Measurements from ENCODE around the gene CCDC154.

GRCh38 chr16:1444730-1445517 lies 568 bp upstream of the CCDC154 start:
- TF ChIP-seq ZFP1 (CRISPR knock-in tag; IDR thresholded peaks at IDR 0.05) = no peak
- no peak for TF ChIP-seq ZBTB43 (CRISPR knock-in tag; IDR thresholded peaks at IDR 0.05)
- no peak for TF ChIP-seq NRF1 (conservative IDR thresholded peaks at IDR 0.05 in 1 of 2, IDR thresholded peaks at IDR 0.05 in 1 of 2)
- TF ChIP-seq CTCF (IDR thresholded peaks at IDR 0.05 in 2 of 3, conservative IDR thresholded peaks at IDR 0.05 in 1 of 3; ENCODE audit: insufficient read depth in 2 of 3, low read depth in 1 of 3, low read length in 3 of 3) = no peak
- no peak for TF ChIP-seq ZNF785 (CRISPR knock-in tag; IDR thresholded peaks at IDR 0.05)
- no peak for TF ChIP-seq EZH2 (IDR thresholded peaks at IDR 0.05; ENCODE audit: borderline replicate concordance, low read depth, low read length)
- no peak for TF ChIP-seq ESRRA (IDR thresholded peaks at IDR 0.05; ENCODE audit: borderline replicate concordance, low read depth)
- TF ChIP-seq CEBPZ (IDR thresholded peaks at IDR 0.05; ENCODE audit: borderline replicate concordance, low read depth, low read length) = no peak
- no peak for TF ChIP-seq ETV1 (tag; conservative IDR thresholded peaks at IDR 0.05; ENCODE audit: low read depth)
- no peak for TF ChIP-seq ZFP36 (IDR thresholded peaks at IDR 0.05; ENCODE audit: low read depth, low read length, partially characterized antibody)
- no peak for TF ChIP-seq THRB (CRISPR knock-in tag; conservative IDR thresholded peaks at IDR 0.05)
- TF ChIP-seq NFYB (IDR thresholded peaks at IDR 0.05; ENCODE audit: extremely low read depth, insufficient read length) = no peak
